ENCODE results near the gene CRACR2B. TPM values are rescaled to one million over a fixed set of nuclear protein-coding genes. Genes with fewer than 3 reads are reported as not detected.

The CRACR2B gene
- total and polyA plus RNA-seq, 2 of the 13 experiments (the other 11 are each of a cell fraction or from before 2014, with no cell fraction given): 14.9 to 21.0 TPM

- FAIRE-seq (no peak), DNase-seq (ENCODE audit: low spot score) (no peak), ATAC-seq (no peak)
- in situ Hi-C loops (cut with HindIII; ENCODE audit: extremely low pct_ligation_motif_present, low pct_unique_long_range_greater_than_20kb) (no loop called here), intact Hi-C loops (cut with micrococcal nuclease; ENCODE audit: unreplicated experiment) (no loop called here)
- H3K4me1 ChIP-seq (ENCODE audit: insufficient read depth, low read length): no peaks in the 10 kb centered on the region
- ChIA-PET CTCF (ENCODE audit: low intra/inter-chr PET ratio, low total read pairs) (no interaction called here), POLR2A (interaction anchor here (1.1 kb wide), 1 partner anchor 16 kb away, joined by 3 read pairs; no protein-coding TSS in a partner anchor)
- no peak overlapping the region for H3K4me2 ChIP-seq (ENCODE audit: low read depth, low read length)
- no peaks in the 10 kb centered on the region for H3K27me3 ChIP-seq (ENCODE audit: control insufficient read depth in 1 of 2, insufficient read depth in 2 of 2, low read length in 2 of 2)
- H4K20me1 ChIP-seq (ENCODE audit: insufficient read depth, low read length): no peaks in the 10 kb centered on the region; the same call in 1 of the 2 replicates
- 90% methylated on average over 9 of the region's 21 CpGs for WGBS (ENCODE audit: low lambda C conversion rate)
- TF ChIP-seq ZNF446 (CRISPR knock-in tag; IDR thresholded peaks at IDR 0.05) (no peak), ZNF326 (CRISPR knock-in tag; IDR thresholded peaks at IDR 0.05; ENCODE audit: borderline replicate concordance) (peak; percentile 60; the same call in 1 of the 2 replicates), AGO1 (IDR thresholded peaks at IDR 0.05; ENCODE audit: low read depth, low read length, poor library complexity, severe bottlenecking) (peak; percentile 70), POLR2A (IDR thresholded peaks at IDR 0.05; ENCODE audit: insufficient read depth in 1 of 2, low read depth in 2 of 2, low read length in 2 of 2) (0 out of 4 replicates have a peak, but pooled peaks of 1 of the 2 experiments have one; percentile 13), AGO2 (optimal IDR thresholded peaks at IDR 0.05; ENCODE audit: low read depth, low read length) (peak; percentile 20)
- no peaks in the 10 kb centered on the region for H3K79me2 ChIP-seq (ENCODE audit: insufficient read depth, low read length)
- no peak overlapping the region for H3K9ac ChIP-seq (ENCODE audit: insufficient read depth, low read depth, low read length)
- H3K4me3 ChIP-seq (replicated peaks in 1 of 3; ENCODE audit: insufficient read depth in 1 of 3, low read depth in 2 of 3, low read length in 3 of 3): no peak overlapping the region
- no peak overlapping the region for H3K27ac ChIP-seq (ENCODE audit: extremely low read length, insufficient read depth, low read length)
- H3K9me3 ChIP-seq (ENCODE audit: low read length): no peaks in the 10 kb centered on the region
- BruUV-seq (replicated peaks): no TSS peak
- no peak overlapping the region for H2AFZ ChIP-seq (ENCODE audit: low read length)
- peaks cover 0 to 3% of the 10 kb centered on the region in 2 experiments; a peak in 2 of 5 replicates for H3K36me3 ChIP-seq (replicated peaks in 1 of 2; ENCODE audit: control insufficient read depth in 1 of 2, insufficient read depth in 2 of 2, low read length in 2 of 2)
Measured at GRCh38 chr11:860234-861104, 32.8 kb downstream of the CRACR2B start.

GRCh38 chr11:861105-861479 is 33.4 kb downstream of the CRACR2B start:
- intact Hi-C loops (cut with micrococcal nuclease; ENCODE audit: unreplicated experiment): no loop called here
- 96% methylated on average over 14 of the region's 14 CpGs for WGBS (ENCODE audit: low lambda C conversion rate)
- H3K27me3 ChIP-seq (ENCODE audit: control insufficient read depth in 1 of 2, insufficient read depth in 2 of 2, low read length in 2 of 2): no peaks in the 10 kb centered on the region
- FAIRE-seq (no peak), ATAC-seq (no peak), DNase-seq (ENCODE audit: low spot score) (no peak)
- no peaks in the 10 kb centered on the region for H3K9me3 ChIP-seq (ENCODE audit: low read length)
- no peak overlapping the region for H3K4me3 ChIP-seq (replicated peaks in 1 of 3; ENCODE audit: insufficient read depth in 1 of 3, low read depth in 2 of 3, low read length in 3 of 3)
- no peak overlapping the region for H3K4me2 ChIP-seq (ENCODE audit: low read depth, low read length)
- no TSS peak for BruUV-seq (replicated peaks)
- H3K9ac ChIP-seq (ENCODE audit: insufficient read depth, low read depth, low read length): no peak overlapping the region
- H4K20me1 ChIP-seq (ENCODE audit: insufficient read depth, low read length): no peaks in the 10 kb centered on the region; the same call in 1 of the 2 replicates
- H3K36me3 ChIP-seq (replicated peaks in 1 of 2; ENCODE audit: control insufficient read depth in 1 of 2, insufficient read depth in 2 of 2, low read length in 2 of 2): peaks cover 0 to 3% of the 10 kb centered on the region in 2 experiments; a peak in 2 of 5 replicates
- in situ Hi-C loops (cut with HindIII; ENCODE audit: extremely low pct_ligation_motif_present, low pct_unique_long_range_greater_than_20kb): no loop called here
- ChIA-PET CTCF (ENCODE audit: low intra/inter-chr PET ratio, low total read pairs) (no interaction called here), POLR2A (no interaction called here)
- H2AFZ ChIP-seq (ENCODE audit: low read length): no peak overlapping the region
- H3K4me1 ChIP-seq (ENCODE audit: insufficient read depth, low read length): no peaks in the 10 kb centered on the region
- no peak overlapping the region for H3K27ac ChIP-seq (ENCODE audit: extremely low read length, insufficient read depth, low read length)
- H3K79me2 ChIP-seq (ENCODE audit: insufficient read depth, low read length): no peaks in the 10 kb centered on the region
- TF ChIP-seq ZNF737 (CRISPR knock-in tag; IDR thresholded peaks at IDR 0.05; ENCODE audit: borderline replicate concordance) (no peak), ZNF264 (CRISPR knock-in tag; IDR thresholded peaks at IDR 0.05) (no peak), AKAP8 (CRISPR knock-in tag; IDR thresholded peaks at IDR 0.05) (no peak), ZNF124 (CRISPR knock-in tag; IDR thresholded peaks at IDR 0.05) (no peak), RFXAP (CRISPR knock-in tag; IDR thresholded peaks at IDR 0.05; ENCODE audit: borderline replicate concordance) (no peak), ZNF431 (CRISPR knock-in tag; IDR thresholded peaks at IDR 0.05; ENCODE audit: borderline replicate concordance, low read depth) (no peak), TEAD2 (CRISPR knock-in tag; IDR thresholded peaks at IDR 0.05) (no peak), ZNF598 (CRISPR knock-in tag; IDR thresholded peaks at IDR 0.05; ENCODE audit: borderline replicate concordance) (no peak), ZNF766 (CRISPR knock-in tag; IDR thresholded peaks at IDR 0.05; ENCODE audit: borderline replicate concordance) (no peak), ZNF234 (CRISPR knock-in tag; conservative IDR thresholded peaks at IDR 0.05) (no peak), DNMT1 (CRISPR knock-in tag; IDR thresholded peaks at IDR 0.05) (no peak)

Measured in HepG2 (cell line).